ENCODE measurements around the gene EIPR1.

- TF ChIP-seq, protein P1, sequence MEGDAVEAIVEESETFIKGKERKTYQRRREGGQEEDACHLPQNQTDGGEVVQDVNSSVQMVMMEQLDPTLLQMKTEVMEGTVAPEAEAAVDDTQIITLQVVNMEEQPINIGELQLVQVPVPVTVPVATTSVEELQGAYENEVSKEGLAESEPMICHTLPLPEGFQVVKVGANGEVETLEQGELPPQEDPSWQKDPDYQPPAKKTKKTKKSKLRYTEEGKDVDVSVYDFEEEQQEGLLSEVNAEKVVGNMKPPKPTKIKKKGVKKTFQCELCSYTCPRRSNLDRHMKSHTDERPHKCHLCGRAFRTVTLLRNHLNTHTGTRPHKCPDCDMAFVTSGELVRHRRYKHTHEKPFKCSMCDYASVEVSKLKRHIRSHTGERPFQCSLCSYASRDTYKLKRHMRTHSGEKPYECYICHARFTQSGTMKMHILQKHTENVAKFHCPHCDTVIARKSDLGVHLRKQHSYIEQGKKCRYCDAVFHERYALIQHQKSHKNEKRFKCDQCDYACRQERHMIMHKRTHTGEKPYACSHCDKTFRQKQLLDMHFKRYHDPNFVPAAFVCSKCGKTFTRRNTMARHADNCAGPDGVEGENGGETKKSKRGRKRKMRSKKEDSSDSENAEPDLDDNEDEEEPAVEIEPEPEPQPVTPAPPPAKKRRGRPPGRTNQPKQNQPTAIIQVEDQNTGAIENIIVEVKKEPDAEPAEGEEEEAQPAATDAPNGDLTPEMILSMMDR (IDR thresholded peaks at IDR 0.05; ENCODE audit: extremely low read depth in 1 of 2, insufficient read depth in 1 of 2, low read depth in 1 of 2, low read length in 2 of 2), result no peak
- TF ChIP-seq EZH2 (IDR thresholded peaks at IDR 0.05; ENCODE audit: borderline replicate concordance, low read depth, low read length, severe bottlenecking) (no peak), POLR2A (IDR thresholded peaks at IDR 0.05; ENCODE audit: low read depth, low read length) (no peak), MAX (IDR thresholded peaks at IDR 0.05; ENCODE audit: insufficient read depth, insufficient read length) (no peak), GATA2 (IDR thresholded peaks at IDR 0.05; ENCODE audit: insufficient read depth, insufficient read length, low read depth, low read length) (no peak)
These were observed 87.6 kb downstream of the EIPR1 start for GRCh38 chr2:3289971-3290370.
